ENCODE measurements around the gene FRMD1.

GRCh38 chr6:168115748-168116437, 36.9 kb upstream of the FRMD1 start:
- TF ChIP-seq ZNF580 (tag by site-specific recombination; IDR thresholded peaks at IDR 0.05) (no peak), ZBTB20 (tag by site-specific recombination; IDR thresholded peaks at IDR 0.05) (no peak)
